GM21423 (cell line): ENCODE data around the gene PIKFYVE.
"Not testable (repeated sequence)": the region's sequence is repeated elsewhere in the genome, so short reads cannot be mapped to it uniquely, and the experiment has no call there.

ENCODE experiments used
- ATAC-seq: cut with Tn5 transposase; IDR thresholded peaks from one replicate; pipeline ENCODE4 v1.9.1; 2021; ENCODE audit warnings: mild to moderate bottlenecking, moderate library complexity; ENCODE audit not compliant: unreplicated experiment

The PIKFYVE gene

DNA sequence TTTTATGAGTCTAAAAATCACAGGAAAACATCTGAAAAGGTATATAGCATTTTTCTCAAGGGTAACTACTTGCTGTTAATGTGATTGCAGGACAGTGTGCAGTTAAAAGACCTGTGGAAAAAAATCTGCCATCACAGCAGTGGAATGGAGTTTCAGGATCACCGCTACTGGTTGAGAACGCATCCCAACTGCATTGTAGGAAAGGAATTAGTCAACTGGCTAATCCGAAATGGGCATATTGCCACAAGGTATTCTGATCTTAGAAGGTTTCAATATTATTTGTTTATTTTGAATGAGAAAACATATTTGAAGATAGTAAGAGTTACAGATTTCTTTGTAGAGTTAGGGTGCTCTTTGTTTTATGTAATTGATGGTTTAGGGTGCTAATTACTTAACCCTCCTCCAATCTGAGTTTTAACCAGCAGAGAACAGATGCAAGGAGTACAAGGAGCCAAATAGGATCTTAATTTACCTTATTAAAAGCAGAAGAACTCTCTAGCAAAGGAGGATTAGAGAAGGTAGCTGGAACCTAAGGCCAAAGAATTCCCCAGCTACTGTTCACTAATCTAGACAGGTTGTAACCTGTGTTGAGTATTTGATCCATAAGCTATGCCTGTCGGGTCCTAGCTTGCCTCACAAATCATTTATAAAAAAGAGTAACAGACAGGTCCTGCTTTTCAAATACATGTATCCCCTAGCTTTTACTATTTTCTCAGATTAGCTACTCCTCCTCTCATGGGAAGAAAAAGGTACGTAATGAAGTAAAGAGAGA lies 35.0 kb downstream of the PIKFYVE start:
- no peak for ATAC-seq

- no peak for ATAC-seq
Measured at GRCh38 chr2:208304157-208304556, 38.1 kb downstream of the PIKFYVE start.

DNA sequence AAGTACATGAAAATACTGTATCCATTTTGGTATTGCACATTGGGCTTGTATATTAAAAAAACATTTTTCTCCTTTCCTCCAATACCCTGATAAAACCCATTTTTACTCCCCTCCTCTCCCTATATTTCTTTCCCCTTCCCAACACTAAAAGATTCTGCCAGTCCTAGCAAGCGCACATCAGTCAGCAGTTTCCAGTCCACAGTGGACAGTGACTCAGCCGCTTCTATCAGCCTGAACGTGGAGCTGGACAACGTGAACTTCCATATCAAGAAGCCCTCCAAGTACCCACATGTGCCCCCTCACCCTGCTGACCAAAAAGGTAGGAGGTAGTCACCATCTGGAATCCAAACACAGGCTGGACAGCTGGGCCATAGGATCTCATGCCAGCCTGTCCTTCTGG lies 38.6 kb downstream of the PIKFYVE start:
- ATAC-seq = no peak

DNA sequence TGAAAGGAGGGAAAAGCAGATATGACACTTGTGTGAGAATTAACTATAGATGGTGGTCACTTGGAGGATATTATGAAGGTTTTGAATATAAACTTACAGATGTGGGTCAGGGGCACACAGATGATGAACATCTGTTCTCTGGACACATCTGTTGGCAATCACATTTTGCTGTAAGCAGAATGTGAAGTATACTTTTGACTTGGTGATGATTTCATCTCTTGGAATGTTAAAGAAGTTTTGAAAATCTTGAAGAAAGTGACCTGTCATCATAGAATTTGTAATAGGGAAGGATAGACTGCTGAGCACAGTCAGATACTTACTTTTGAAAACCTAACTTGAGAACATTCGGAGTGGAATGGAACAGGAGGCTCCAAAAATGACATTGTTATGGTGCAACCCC lies 40.2 kb downstream of the PIKFYVE start:
- no peak for ATAC-seq

- ATAC-seq = peak; percentile 57
Measured at GRCh38 chr2:208311321-208311720, 45.3 kb downstream of the PIKFYVE start.

- ATAC-seq = peak; percentile 38
Measured at GRCh38 chr2:208311954-208312353, 45.9 kb downstream of the PIKFYVE start.

DNA sequence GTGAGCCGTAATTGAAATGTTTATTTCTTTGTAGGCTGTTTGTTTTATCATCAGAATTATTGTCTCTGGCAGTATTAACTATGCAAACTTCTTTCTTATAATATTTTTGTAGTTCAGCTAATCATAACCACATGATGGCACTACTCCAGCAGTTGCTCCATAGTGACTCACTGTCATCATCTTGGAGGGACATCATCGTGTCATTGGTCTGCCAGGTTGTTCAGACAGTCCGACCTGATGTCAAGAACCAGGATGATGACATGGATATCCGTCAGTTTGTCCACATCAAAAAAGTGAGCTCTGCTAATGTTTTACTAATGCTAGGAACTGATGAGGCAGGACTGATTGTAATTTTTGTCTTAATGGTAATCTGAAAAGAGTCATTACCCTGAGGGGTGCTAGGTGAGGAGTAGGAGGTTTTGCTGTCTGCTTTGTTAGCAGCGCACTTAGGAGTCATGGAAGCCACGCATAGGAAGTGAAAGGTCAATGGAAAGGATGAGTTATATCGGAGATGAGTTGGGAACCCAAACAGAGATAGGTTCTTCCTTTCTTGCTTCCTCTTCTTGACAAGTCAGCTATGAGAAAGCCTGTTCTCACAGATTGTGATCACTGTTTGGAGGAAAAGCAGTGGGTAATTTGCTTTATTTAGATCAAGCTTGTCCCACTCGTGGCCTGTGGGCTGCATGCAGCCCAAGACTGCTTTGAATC lies 49.2 kb downstream of the PIKFYVE start:
- peak; percentile 62 for ATAC-seq

DNA sequence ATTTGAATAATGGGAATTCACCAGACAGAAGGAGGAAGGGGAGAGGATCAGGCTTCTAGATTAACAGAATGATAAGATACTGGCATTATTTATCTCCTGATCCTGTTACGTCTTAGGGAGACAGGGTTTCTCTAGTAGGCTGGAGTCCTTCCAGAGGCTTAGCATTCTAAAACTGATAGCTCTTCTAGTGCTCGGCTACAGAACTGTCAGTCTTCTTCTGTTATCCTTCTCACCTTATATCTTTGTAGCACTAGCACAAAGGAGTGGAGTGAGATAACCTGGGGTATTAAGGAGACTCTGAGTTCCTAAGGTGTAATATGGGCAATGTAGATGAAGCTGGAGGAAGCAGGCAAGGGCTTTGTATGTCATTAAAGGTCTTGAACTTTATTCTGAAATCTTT lies 52.1 kb downstream of the PIKFYVE start:
- no peak for ATAC-seq

DNA sequence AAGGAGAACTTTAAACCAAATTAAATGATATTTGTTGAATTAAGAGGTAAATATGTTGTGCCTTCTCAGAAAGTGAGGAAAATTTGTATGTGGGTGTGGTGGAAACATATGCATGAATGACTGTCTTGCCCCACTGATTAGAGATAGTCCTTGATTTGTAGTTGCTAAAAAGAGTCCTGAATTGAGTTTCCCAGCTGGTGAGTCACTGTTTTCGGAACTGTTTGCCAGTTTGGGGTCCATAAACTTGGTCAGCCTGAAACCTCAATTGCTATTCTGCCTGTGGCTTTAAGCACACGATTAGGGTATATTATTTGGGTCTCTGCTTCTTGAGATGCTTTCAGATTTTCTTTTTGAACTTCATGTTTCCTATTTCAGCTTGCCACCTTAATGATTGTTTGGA lies 53.3 kb downstream of the PIKFYVE start:
- peak; percentile 36 for ATAC-seq

GRCh38 chr2:208320686-208321085 lies 54.6 kb downstream of the PIKFYVE start:
- ATAC-seq = peak; percentile 89

GRCh38 chr2:208326016-208326415 lies 60.0 kb downstream of the PIKFYVE start:
- ATAC-seq = no peak

DNA sequence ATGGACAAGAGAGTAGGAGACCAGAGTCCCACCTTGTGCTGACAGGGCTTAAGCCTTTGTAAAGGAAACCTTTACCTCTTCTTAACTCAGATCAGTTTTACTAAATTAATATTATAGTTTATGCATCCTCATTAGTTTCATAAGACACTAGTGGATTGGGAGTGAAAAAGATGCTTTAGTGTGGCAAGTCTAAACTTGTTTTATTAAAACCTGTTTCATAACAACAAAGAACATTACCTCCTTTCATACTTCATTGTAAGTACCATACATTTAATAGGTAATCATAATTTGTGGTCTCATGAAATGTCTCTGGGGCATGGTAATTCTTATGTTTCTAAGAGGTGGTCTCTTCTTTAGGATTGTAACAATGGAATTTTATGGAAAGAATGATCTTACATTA lies 63.4 kb downstream of the PIKFYVE start:
- no peak for ATAC-seq

GRCh38 chr2:208334230-208334629 lies 68.2 kb downstream of the PIKFYVE start:
- ATAC-seq = no peak

DNA sequence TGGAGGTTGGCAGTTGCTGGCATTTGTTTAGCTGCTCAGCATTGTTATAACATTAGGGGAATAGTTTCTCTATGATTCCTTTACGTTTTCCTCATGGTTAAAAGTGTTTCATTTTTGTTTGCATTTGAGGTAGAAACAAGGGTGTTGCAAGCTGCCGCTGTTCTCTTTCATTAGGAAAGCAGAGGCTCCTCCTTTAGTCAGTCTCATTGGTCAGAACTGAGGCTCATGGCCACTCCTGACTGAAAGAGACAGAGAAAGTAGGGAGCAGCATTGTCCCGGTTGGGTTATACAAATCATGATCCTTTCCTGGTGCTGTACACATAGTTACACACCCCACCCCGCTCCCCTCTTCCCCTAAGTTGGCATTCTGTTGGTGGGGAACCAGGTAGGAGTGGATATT lies 80.7 kb downstream of the PIKFYVE start:
- no peak for ATAC-seq

GRCh38 chr2:208350610-208351009 lies 84.6 kb downstream of the PIKFYVE start:
- ATAC-seq = no peak

DNA sequence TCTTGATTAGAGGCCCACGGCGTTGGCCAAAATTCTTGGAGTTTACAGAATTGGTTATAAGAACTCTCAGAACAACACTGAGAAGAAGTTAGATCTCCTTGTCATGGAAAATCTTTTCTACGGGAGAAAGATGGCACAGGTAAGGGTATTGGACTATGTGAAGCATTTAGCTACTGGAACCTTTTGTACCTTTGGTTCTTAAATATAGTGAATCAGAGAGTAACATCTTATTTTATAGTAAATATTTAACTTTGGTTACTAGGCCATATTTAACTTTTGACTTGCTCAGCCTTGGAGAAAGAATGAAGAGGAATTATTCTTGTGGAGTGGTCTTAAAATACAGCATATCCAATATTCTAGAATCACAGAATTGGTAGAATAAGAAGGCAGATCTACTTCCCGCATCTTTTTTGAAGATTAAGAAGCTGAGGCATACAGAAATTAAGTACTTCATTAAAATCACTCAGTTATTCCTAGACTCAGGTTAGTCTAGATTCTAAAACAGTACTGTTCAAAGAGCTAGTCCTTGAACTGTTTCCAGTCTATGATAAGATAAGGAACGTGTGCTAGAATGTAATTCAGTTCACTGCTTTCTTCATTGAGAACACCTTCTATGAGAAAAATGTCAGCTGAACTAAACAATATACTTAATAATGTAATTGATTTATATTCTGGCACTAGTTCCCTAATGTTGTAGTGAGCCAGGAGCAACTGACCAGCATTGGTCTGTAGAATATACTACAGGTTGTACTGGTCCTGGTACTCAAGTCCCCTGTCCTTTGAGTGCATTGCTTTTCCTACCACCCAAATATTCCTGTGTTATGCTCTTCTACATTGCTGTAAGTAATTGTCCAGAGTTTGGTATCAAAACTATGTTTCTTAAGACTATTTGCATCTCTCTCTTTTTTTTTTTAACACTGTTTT lies 86.9 kb downstream of the PIKFYVE start:
- ATAC-seq = no peak

DNA sequence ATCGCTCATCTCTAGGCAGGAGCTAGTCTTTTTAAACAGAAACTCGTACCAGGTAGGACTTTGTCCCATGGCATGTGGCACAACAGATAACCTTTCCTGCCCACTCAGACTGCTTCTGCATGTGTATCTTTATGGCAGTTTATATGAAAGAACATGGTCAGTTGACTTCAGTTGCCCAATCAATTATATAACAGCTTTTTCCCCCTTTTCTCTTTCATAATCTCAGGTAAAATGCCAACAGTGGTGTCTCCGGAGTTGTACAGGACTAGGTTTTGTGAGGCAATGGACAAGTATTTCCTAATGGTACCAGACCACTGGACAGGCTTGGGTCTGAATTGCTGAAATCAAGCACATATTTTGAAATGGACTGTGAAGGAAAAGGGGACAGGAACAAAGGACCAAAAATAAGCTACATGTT lies 88.9 kb downstream of the PIKFYVE start:
- no peak for ATAC-seq

GRCh38 chr2:208356420-208356819 lies 90.4 kb downstream of the PIKFYVE start:
- not testable (repeated sequence) for ATAC-seq

DNA sequence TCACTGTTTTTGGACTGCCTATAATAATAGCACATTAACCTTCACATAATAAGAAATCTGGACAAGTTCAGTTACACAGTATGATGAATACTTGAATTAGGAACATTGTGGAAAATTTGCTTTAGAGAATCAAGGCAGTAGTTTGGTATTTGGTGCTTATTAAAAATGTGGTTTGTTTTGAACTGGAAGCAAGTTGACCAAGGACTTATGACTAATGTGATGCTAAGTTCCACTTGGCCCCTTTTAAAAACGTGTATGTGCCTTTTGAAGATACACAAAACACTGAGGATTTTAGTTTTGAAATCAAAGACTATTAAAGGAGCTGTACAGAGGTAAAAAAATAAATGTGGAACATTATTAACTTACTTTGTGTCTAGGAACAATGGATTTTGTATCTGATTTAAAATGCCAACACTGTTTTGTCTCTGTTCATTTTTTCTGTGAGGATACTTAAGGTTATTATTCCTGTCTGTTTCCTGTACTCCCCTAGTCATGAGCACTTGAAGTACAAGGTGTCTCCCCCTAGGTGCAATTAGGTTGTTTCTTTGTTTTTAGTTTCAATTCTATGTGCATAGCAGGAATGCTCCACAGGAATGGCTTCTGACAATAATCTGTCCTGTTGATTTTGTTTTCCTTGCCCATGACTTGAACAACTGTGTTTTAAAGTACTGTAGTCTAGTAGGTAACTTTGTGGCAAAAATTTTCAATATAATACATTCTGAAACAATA lies 91.0 kb downstream of the PIKFYVE start:
- ATAC-seq = no peak

DNA sequence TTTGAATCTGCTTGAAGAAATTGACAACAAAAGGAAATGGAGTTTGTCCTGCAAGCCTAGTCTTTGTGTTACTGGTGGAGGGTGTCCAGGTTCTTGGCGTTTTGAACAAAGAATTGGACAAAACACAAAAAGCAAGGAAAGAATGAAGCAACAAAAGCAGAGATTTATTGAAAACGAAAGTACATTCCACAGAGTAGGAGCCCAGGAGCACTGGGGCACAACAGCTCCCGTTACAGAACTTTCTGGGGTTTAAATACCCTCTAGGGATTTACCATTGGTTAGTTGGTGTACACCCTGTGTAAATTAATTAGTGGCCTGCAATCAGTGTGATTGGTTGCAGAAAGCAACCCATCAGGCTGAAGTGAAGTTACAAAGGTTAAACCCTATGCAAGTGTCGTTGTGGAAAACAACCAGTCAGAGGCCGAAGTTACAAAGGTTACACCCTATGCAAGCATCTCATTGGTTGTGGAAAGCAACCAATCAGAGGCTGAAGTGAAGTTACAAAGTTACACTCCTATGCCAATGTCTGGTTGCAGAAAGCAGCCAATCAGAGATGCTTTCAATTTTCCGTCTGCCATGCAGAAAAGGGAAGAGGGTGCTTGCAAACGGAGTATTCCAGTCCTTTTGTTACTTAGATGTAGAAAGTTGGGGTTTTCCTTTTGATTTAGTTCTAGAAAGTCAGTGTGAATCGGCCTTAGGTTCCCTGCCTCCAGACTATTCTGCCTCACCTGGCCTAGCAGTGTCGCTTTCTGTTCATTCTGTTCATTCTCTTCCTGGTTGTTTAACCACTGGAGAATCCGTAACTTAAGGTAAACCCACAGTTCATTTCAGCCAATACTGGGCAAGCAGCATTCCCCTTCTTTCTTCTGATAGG lies 92.9 kb downstream of the PIKFYVE start:
- ATAC-seq = no peak
